Mesendoderm (in vitro differentiated cells): Measurements from ENCODE around the gene DPYSL4.

ENCODE experiments used
- DNase-seq: peaks from one replicate; pipeline ENCODE4 v3.0.0; 2013
- H2AK5ac ChIP-seq: 2 replicates; pipeline ENCODE4 v1.6.1; 2013; ENCODE audit warnings: low read length, inconsistent platforms
- H2BK120ac ChIP-seq: 2 replicates; pipeline ENCODE4 v1.6.1; 2013; ENCODE audit warnings: low read depth, mild to moderate bottlenecking, low read length, moderate library complexity, mixed read lengths
- H2BK15ac ChIP-seq: replicated peaks from 2 replicates; pipeline ENCODE4 v1.6.1; 2013; ENCODE audit warnings: low read depth, mild to moderate bottlenecking, moderate library complexity
- H2BK5ac ChIP-seq: 2 replicates; pipeline ENCODE4 v1.6.1; 2013; ENCODE audit warnings: low read length, inconsistent platforms
- H3K18ac ChIP-seq: 2 replicates; pipeline ENCODE4 v1.6.1; 2013; ENCODE audit warnings: mild to moderate bottlenecking, low read length, mixed read lengths
- H3K23ac ChIP-seq: one replicate; pipeline ENCODE4 v1.6.1; 2013; ENCODE audit warnings: low read length
- H3K27ac ChIP-seq: 2 replicates; pipeline ENCODE4 v1.5.1; 2013; ENCODE audit warnings: low read depth, mild to moderate bottlenecking, inconsistent platforms, low read length, moderate library complexity
- H3K27me3 ChIP-seq: 2 replicates; pipeline ENCODE4 v1.6.1; 2013; ENCODE audit warnings: low read length, control low read depth, mild to moderate bottlenecking, inconsistent platforms; ENCODE audit not compliant: insufficient read depth, poor library complexity
- H3K36me3 ChIP-seq: 2 replicates; pipeline ENCODE4 v1.6.1; 2013; ENCODE audit warnings: low read length, inconsistent platforms; ENCODE audit not compliant: control insufficient read depth, insufficient read depth
- H3K4ac ChIP-seq: one replicate; pipeline ENCODE4 v1.6.1; 2013; ENCODE audit warnings: low read depth, mild to moderate bottlenecking, low read length, moderate library complexity
- H3K4me1 ChIP-seq: 2 replicates; pipeline ENCODE4 v1.6.1; 2013; ENCODE audit warnings: low read depth, low read length, inconsistent platforms; ENCODE audit not compliant: control insufficient read depth
- H3K4me2 ChIP-seq: 2 replicates; pipeline ENCODE4 v1.6.1; 2013; ENCODE audit warnings: low read length
- H3K4me3 ChIP-seq: 2 replicates; pipeline ENCODE4 v1.5.1; 2013; ENCODE audit warnings: mild to moderate bottlenecking, low read length
- H3K56ac ChIP-seq: one replicate; pipeline ENCODE4 v1.6.1; 2013; ENCODE audit warnings: low read length
- H3K79me1 ChIP-seq: 2 replicates; pipeline ENCODE4 v1.6.1; 2013; ENCODE audit warnings: low read length, inconsistent platforms
- H3K79me2 ChIP-seq: 2 replicates; pipeline ENCODE4 v1.6.1; 2013; ENCODE audit warnings: mild to moderate bottlenecking, low read length; ENCODE audit not compliant: control insufficient read depth, insufficient read depth
- H3K9ac ChIP-seq: 2 replicates; pipeline ENCODE4 v1.6.1; 2013; ENCODE audit warnings: low read length, inconsistent platforms
- H4K5ac ChIP-seq: one replicate; pipeline ENCODE4 v1.6.1; 2013; ENCODE audit warnings: low read length
- H4K8ac ChIP-seq: one replicate; pipeline ENCODE4 v1.6.1; 2013; ENCODE audit warnings: low read depth, mild to moderate bottlenecking, control low read depth, low read length, moderate library complexity
- WGBS: extraction: QIAGEN DNeasy Blood & Tissue Kit; methylation state at CpG from one replicate; pipeline ENCODE4 v1.1.7; 2013; ENCODE audit warnings: low lambda C conversion rate, missing lambda C conversion rate; ENCODE audit not compliant: insufficient coverage; ENCODE audit errors: extremely low coverage; 5-methylcytosine and 5-hydroxymethylcytosine counted together

Gene DPYSL4

DNA sequence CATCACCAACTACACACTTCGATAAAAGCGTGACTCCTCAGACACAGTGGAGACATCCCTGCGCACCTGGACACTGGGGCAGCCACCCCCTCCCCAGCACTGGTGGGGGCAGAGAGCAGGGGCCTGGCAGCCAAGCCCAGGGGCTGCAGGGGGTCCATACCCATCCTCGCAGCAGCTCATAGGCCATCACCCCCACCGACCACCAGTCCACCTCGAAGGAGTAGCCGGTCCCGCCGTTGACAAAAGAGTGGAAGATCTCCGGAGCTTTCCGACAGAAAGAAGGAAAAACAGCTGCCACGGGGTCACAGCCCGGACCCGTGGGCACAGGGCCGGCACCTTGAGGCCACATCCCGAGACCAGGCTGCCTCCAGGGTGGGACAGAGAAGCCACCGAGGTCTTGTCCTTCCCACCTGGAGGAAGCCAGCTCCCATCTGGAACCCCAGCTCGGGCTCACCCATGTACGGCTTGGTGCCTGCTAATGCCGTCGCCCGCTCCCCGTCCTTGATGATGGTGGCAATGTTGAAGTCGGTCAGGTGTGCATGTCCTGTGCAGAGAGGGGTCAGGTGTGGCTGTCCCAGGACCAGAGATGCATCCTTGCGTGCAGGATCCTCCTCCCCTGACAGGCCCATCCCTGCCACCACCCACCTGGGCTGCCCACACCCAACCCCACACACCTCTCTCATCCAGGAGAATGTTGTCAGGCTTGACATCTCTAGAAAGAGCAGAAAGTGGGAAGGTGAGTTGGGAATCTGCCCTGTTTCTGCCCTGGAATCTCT lies 38.5 kb downstream of the DPYSL4 start:
- no peak overlapping the region for H3K4ac ChIP-seq
- DNase-seq = no peak
- WGBS = no CpG with 5 or more reads among the region's 25 CpGs
- no peak overlapping the region for H3K27ac ChIP-seq
- H3K56ac ChIP-seq = no peak overlapping the region
- H2BK15ac ChIP-seq = no peak overlapping the region
- H2BK120ac ChIP-seq = no peak overlapping the region
- no peaks in the 10 kb centered on the region for H3K36me3 ChIP-seq
- H3K27me3 ChIP-seq = no peaks in the 10 kb centered on the region
- H3K23ac ChIP-seq = no peak overlapping the region
- H3K4me3 ChIP-seq = no peak overlapping the region
- H3K79me1 ChIP-seq = no peaks in the 10 kb centered on the region
- no peaks in the 10 kb centered on the region for H3K79me2 ChIP-seq
- no peaks in the 10 kb centered on the region for H3K4me1 ChIP-seq
- no peak overlapping the region for H2BK5ac ChIP-seq
- no peak overlapping the region for H4K8ac ChIP-seq
- no peak overlapping the region for H4K5ac ChIP-seq
- no peak overlapping the region for H3K4me2 ChIP-seq
- H2AK5ac ChIP-seq = no peak overlapping the region
- no peak overlapping the region for H3K9ac ChIP-seq
- H3K18ac ChIP-seq = no peak overlapping the region

DNA sequence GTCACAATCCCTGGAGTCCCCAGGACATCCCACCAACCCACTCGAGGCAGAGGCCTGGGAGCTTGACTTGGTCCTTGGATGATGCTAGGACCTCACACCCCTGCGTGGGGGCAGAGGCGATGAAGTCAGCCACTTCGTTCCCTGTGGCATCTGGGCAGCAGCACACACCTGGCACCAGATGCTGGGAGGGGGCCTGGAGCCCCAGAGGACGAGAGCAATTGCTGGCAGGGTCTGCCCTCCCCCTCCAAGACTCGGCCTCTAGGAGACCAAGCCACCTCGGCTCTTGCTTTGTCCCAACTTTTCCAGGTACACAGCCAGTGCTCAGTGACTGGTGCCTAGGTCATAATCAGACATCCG lies 39.1 kb downstream of the DPYSL4 start:
- no peak overlapping the region for H3K56ac ChIP-seq
- H4K5ac ChIP-seq = no peak overlapping the region
- H3K27me3 ChIP-seq = no peaks in the 10 kb centered on the region
- no peak overlapping the region for H3K23ac ChIP-seq
- no peaks in the 10 kb centered on the region for H3K4me1 ChIP-seq
- no peak overlapping the region for H3K18ac ChIP-seq
- H3K79me1 ChIP-seq = no peaks in the 10 kb centered on the region
- no peak overlapping the region for H2BK120ac ChIP-seq
- no peak overlapping the region for H2BK5ac ChIP-seq
- no peak overlapping the region for H3K4me3 ChIP-seq
- no peak overlapping the region for H3K9ac ChIP-seq
- no peak overlapping the region for H3K4me2 ChIP-seq
- no peak overlapping the region for H3K4ac ChIP-seq
- no peak overlapping the region for H4K8ac ChIP-seq
- H2BK15ac ChIP-seq = no peak overlapping the region
- no peaks in the 10 kb centered on the region for H3K79me2 ChIP-seq
- H3K36me3 ChIP-seq = no peaks in the 10 kb centered on the region
- no peak overlapping the region for H3K27ac ChIP-seq
- no peak for DNase-seq
- no peak overlapping the region for H2AK5ac ChIP-seq
- WGBS = no CpG with 5 or more reads among the region's 8 CpGs

DNA sequence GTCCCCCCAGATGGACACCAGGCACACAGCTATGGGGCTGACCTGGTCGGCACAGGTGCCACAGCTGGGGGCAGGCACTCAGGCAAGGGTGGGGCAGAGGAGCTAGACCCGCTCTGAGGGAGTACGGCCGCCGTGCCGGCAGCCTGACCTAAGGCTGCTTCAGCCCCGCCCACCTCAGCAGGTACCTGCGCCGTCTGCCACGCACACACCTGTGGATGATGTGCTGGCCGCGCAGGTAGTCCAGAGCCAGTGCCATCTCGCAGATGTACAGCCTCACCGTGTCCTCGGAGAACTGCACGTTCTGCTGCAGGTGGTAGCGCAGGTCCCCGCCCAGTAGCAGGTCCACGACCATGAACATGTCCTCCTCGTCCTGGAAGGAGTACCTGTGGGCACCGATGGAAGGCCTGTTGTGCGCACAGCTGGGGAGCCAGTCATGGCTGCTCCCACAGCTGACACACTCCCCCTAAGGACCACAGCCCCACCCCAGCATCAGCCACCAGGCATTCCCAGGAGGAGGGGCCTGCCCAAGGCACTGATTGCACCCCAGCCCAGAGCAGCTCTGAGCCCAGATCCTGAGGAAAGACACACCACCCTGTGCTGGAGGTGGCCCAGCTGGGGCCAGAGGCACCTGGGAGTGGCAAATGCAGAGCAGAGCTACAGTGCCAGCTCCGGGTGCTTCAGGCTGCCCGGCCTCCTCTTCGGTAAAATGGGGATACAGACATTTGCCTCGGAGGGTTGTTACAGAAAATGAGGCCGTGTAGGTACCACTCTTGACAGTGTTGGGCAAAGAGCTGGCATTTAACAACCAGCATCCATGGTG lies 40.0 kb downstream of the DPYSL4 start:
- DNase-seq = no peak
- Histone ChIP-seq H2AK5ac (no peak overlapping the region), H3K4me2 (no peak overlapping the region), H2BK120ac (no peak overlapping the region), H3K56ac (no peak overlapping the region), H3K9ac (no peak overlapping the region), H3K4me1 (no peaks in the 10 kb centered on the region), H4K5ac (no peak overlapping the region), H2BK15ac (no peak overlapping the region), H3K18ac (no peak overlapping the region), H3K36me3 (no peaks in the 10 kb centered on the region), H3K79me1 (no peaks in the 10 kb centered on the region), H3K27me3 (no peaks in the 10 kb centered on the region), H3K4me3 (no peak overlapping the region), H2BK5ac (no peak overlapping the region), H3K23ac (no peak overlapping the region), H3K79me2 (no peaks in the 10 kb centered on the region), H3K27ac (no peak overlapping the region), H4K8ac (no peak overlapping the region), H3K4ac (no peak overlapping the region)
- no CpG with 5 or more reads among the region's 27 CpGs for WGBS

DNA sequence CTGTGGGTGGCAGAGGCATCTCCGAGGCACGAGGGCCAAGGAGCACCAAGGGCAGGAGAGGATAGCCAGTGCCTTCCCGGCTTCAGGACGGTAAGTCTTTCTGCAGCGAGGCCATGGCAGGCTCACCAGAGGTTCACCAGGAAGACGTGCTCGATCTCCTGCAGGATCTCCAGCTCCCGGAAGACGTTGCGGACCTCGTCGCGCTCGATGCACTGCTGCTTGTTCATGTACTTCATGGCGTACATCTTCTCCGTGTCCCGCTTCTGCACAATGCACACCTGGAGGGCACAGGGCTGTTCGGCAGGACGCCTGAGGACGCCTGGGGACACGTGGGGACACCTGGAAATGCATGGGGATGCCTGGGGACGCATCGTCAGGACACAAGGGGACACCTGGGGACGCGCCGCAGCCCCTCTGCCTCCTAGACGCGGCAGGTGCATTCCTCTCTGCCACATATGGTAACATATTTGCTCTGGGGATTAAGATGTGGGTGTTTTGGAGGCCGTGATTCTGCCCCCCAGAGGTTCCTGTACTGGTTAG lies 41.2 kb downstream of the DPYSL4 start:
- WGBS = no CpG with 5 or more reads among the region's 29 CpGs
- Histone ChIP-seq H2BK120ac (no peak overlapping the region), H3K79me2 (no peaks in the 10 kb centered on the region), H3K56ac (no peak overlapping the region), H3K4me1 (no peaks in the 10 kb centered on the region), H3K27ac (no peak overlapping the region), H2BK5ac (no peak overlapping the region), H3K18ac (no peak overlapping the region), H2BK15ac (no peak overlapping the region), H3K36me3 (no peaks in the 10 kb centered on the region), H3K79me1 (no peaks in the 10 kb centered on the region), H3K4me3 (no peak overlapping the region), H4K8ac (no peak overlapping the region), H3K23ac (no peak overlapping the region), H2AK5ac (no peak overlapping the region), H3K4me2 (no peak overlapping the region), H4K5ac (no peak overlapping the region), H3K27me3 (no peaks in the 10 kb centered on the region), H3K9ac (no peak overlapping the region), H3K4ac (no peak overlapping the region)
- no peak for DNase-seq

DNA sequence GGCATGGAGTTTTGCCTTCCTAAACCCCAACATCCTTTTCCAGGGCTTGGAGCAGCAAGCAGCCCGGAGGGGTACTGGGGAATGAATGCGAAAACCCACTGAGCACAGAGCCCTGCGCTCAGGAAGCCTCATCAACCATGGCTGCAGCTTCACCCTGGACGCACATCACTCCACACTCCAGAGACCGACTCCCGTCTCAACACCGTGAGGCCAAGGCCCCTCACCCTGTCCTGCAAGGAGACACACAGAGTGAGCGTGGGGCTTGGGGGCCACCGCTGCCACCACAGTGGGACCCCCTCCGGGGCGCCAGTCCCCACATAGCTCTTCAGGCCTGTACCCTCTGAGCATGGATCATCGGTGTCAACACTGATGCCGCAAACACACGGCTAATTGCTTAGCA lies 41.9 kb downstream of the DPYSL4 start:
- Histone ChIP-seq H3K79me1 (no peaks in the 10 kb centered on the region), H3K79me2 (no peaks in the 10 kb centered on the region), H2BK120ac (no peak overlapping the region), H2BK15ac (no peak overlapping the region), H3K9ac (no peak overlapping the region), H3K18ac (no peak overlapping the region), H3K4me2 (no peak overlapping the region), H2BK5ac (no peak overlapping the region), H3K27ac (no peak overlapping the region), H3K4ac (no peak overlapping the region), H3K4me1 (no peaks in the 10 kb centered on the region), H3K23ac (no peak overlapping the region), H3K36me3 (no peaks in the 10 kb centered on the region), H3K4me3 (no peak overlapping the region), H3K27me3 (no peaks in the 10 kb centered on the region), H3K56ac (no peak overlapping the region), H4K5ac (no peak overlapping the region), H4K8ac (no peak overlapping the region), H2AK5ac (no peak overlapping the region)
- no CpG with 5 or more reads among the region's 14 CpGs for WGBS
- no peak for DNase-seq
